Endothelial cell of umbilical vein (primary cell): ENCODE data around the gene LUC7L. TPM values are rescaled to one million over a fixed set of nuclear protein-coding genes. Genes with fewer than 3 reads are reported as not detected.

Experiments used
- BruUV-seq: library from RNA; stranded (reverse); fragments of 400-500 nt; replicated peaks from 2 replicates; lab custom pipeline; 2021; lab: Mats Ljungman, UMichigan
- CTCF ChIA-PET: fragments of 300-600, 350-600 bp; sonication (Branson Sonifier 250); formaldehyde crosslinking; loops from one replicate; lab custom pipeline; 2021; ENCODE audit warnings: antibody characterized with exemption, inconsistent platforms; lab: Charles Lee
- POLR2A ChIA-PET: fragments of 300-600, 350-600 bp; sonication (Branson Sonifier 250); formaldehyde crosslinking; loops from one replicate; lab custom pipeline; 2021; ENCODE audit warnings: antibody characterized with exemption, inconsistent platforms; lab: Charles Lee
- DNase-seq: peaks from one replicate; pipeline ENCODE4 v3.0.0-alpha.2; 2011; ENCODE audit warnings: low read depth, low spot score
- FAIRE-seq: peaks from 2 replicates; lab custom pipeline; 2011; peaks lifted over from hg19 to GRCh38; lab: Jason Lieb, UNC
- H2AFZ ChIP-seq: 2 replicates; pipeline ENCODE4 v1.6.0; 2012; ENCODE audit warnings: low read depth, low read length, control low read depth, inconsistent platforms
- H3K27ac ChIP-seq: 2 replicates; pipeline ENCODE4 v1.5.1; 2011; ENCODE audit warnings: low read depth, mild to moderate bottlenecking, control low read depth, low read length, moderate library complexity; ENCODE audit not compliant: insufficient read depth
- H3K27me3 ChIP-seq, 2 experiments: 2 replicates each; pipeline versions ENCODE4 v1.6.0 to v1.6.1; 2011; ENCODE audit warnings: low read length in 2 of 2, mixed read lengths in 1 of 2; ENCODE audit not compliant: control insufficient read depth in 2 of 2, insufficient read depth in 2 of 2
- H3K36me3 ChIP-seq, 2 experiments: 2 replicates in 1 of 2; 3 replicates in 1 of 2; pipeline ENCODE4 v1.5.1; 2011; ENCODE audit warnings: low read length in 2 of 2, mild to moderate bottlenecking in 1 of 2, moderate library complexity in 1 of 2; ENCODE audit not compliant: control insufficient read depth in 2 of 2, insufficient read depth in 2 of 2; ENCODE audit errors: extremely low read depth in 1 of 2
- H3K4me1 ChIP-seq: 3 replicates; pipeline ENCODE4 v1.5.1; 2011; ENCODE audit warnings: mild to moderate bottlenecking, low read length; ENCODE audit not compliant: control insufficient read depth, insufficient read depth; ENCODE audit errors: extremely low read depth
- H3K4me2 ChIP-seq: 2 replicates; pipeline ENCODE4 v1.6.1; 2011; ENCODE audit warnings: low read length, control low read depth, mixed read lengths; ENCODE audit not compliant: insufficient read depth
- H3K4me3 ChIP-seq, 3 experiments: fragments of 200-600 bp in 1 of 3; sonication (generic), shearing (Covaris generic) in 1 of 3; replicated peaks in 1 of 3; 2 replicates each; pipeline ENCODE4 v1.5.1; 2011 to 2016; ENCODE audit warnings: control low read depth in 3 of 3, low read length in 3 of 3, mild to moderate bottlenecking in 2 of 3, inconsistent platforms in 1 of 3, low read depth in 1 of 3, moderate library complexity in 1 of 3; ENCODE audit not compliant: insufficient read depth in 1 of 3
- H3K79me2 ChIP-seq: 2 replicates; pipeline ENCODE4 v1.6.0; 2012; ENCODE audit warnings: low read length, inconsistent platforms; ENCODE audit not compliant: control insufficient read depth, insufficient read depth
- H3K9ac ChIP-seq: replicated peaks from 2 replicates; pipeline ENCODE3; 2011; ENCODE audit warnings: low read length, control low read depth; ENCODE audit not compliant: insufficient read depth; ENCODE audit errors: extremely low read depth
- H3K9me1 ChIP-seq: replicated peaks from 3 replicates; pipeline ENCODE4 v1.6.0; 2011; ENCODE audit warnings: mild to moderate bottlenecking, low read length; ENCODE audit not compliant: control insufficient read depth, insufficient read depth; ENCODE audit errors: extremely low read depth
- H3K9me3 ChIP-seq: replicated peaks from 2 replicates; pipeline ENCODE4 v1.5.1; 2012; ENCODE audit warnings: low read length, inconsistent platforms; ENCODE audit not compliant: control insufficient read depth, insufficient read depth
- H4K20me1 ChIP-seq: replicated peaks from 2 replicates; pipeline ENCODE3; 2011; ENCODE audit warnings: mild to moderate bottlenecking, low read length; ENCODE audit not compliant: control insufficient read depth, insufficient read depth; ENCODE audit errors: extremely low read depth
- EZH2 ChIP-seq: IDR thresholded peaks from 2 replicates; pipeline ENCODE4 v1.6.1; 2012; ENCODE audit warnings: borderline replicate concordance, low read depth, mild to moderate bottlenecking, moderate library complexity, low read length, inconsistent platforms; ENCODE audit not compliant: severe bottlenecking
- FOS ChIP-seq: IDR thresholded peaks from 2 replicates; pipeline ENCODE4 v1.6.1; 2011; ENCODE audit warnings: mild to moderate bottlenecking, low read length, moderate library complexity, borderline replicate concordance; ENCODE audit not compliant: insufficient read depth
- GATA2 ChIP-seq: IDR thresholded peaks from 2 replicates; pipeline ENCODE4 v1.7.0; 2011; ENCODE audit warnings: low read depth, mild to moderate bottlenecking, moderate library complexity, mixed read lengths, low read length; ENCODE audit not compliant: insufficient read length, insufficient read depth
- JUN ChIP-seq: IDR thresholded peaks from 2 replicates; pipeline ENCODE4 v1.6.1; 2011; ENCODE audit warnings: borderline replicate concordance, low read depth; ENCODE audit not compliant: insufficient read length, insufficient read depth
- MAX ChIP-seq: IDR thresholded peaks from 2 replicates; pipeline ENCODE4 v1.6.1; 2011; ENCODE audit not compliant: insufficient read depth, insufficient read length
- MYC ChIP-seq: IDR thresholded peaks from one replicate; pipeline ENCODE4 v1.6.1; 2011; ENCODE audit warnings: mild to moderate bottlenecking, low read depth, low read length
- POLR2A ChIP-seq: IDR thresholded peaks from 2 replicates; pipeline ENCODE4 v1.6.1; 2012; ENCODE audit warnings: low read depth, mild to moderate bottlenecking, control low read depth, low read length
- POLR2AphosphoS5 ChIP-seq: IDR thresholded peaks from 2 replicates; pipeline ENCODE4 v1.6.1; 2012; ENCODE audit warnings: low read depth, mild to moderate bottlenecking, control low read depth, low read length, moderate library complexity; ENCODE audit not compliant: insufficient read depth
- dilution Hi-C: fragments of 300-500 bp; cut with MboI; formaldehyde crosslinking; loops from one replicate; pipeline ENCODE4 v1.15.0; 2019; ENCODE audit warnings: low sequenced_read_pairs; ENCODE audit not compliant: extremely low pct_ligation_motif_present
- intact Hi-C: fragments of 100-400 bp; cut with micrococcal nuclease; formaldehyde crosslinking; loops from one replicate; pipeline ENCODE4 v1.10.0; 2022
- polyA plus RNA-seq, 4 experiments: library from polyadenylated mRNA; depleted of rRNA in 3 of 4; stranded (reverse) in 3 of 4; unstranded in 1 of 4; fragments of >200 nt; gene quantifications; 2 replicates each; pipeline versions ENCODE4 v1.2.1 to v1.2.3, GENCODE V29; 2011 to 2012; ENCODE audit warnings: missing spikeins in 1 of 4
- total RNA-seq: library from RNA; stranded (reverse); gene quantifications from 2 replicates; pipeline ENCODE4 v1.2.3, GENCODE V29; 2021
- TF ChIP-seq, protein P1 (sequence below), 2 donors: IDR thresholded peaks; 1 replicate in 1 of 2; 2 replicates in 1 of 2; pipeline ENCODE4 v1.5.1; 2011; ENCODE audit warnings: low read length in 2 of 2, mild to moderate bottlenecking in 2 of 2, moderate library complexity in 2 of 2, control low read depth in 1 of 2, inconsistent platforms in 1 of 2, low read depth in 1 of 2; ENCODE audit not compliant: insufficient read depth in 1 of 2; ENCODE audit errors: extremely low read depth in 1 of 2

Gene LUC7L
- total and polyA plus RNA-seq, 2 donors (not counting 3 experiments of a cell fraction or from before 2014, with no cell fraction given): 75.4 to 94.7 TPM

GRCh38 chr16:159136-159849 lies 70.0 kb downstream of the LUC7L start:
- dilution Hi-C loops (no loop called here), intact Hi-C loops (no loop called here)
- Histone ChIP-seq H3K4me1 (peaks cover 8% of the 10 kb centered on the region), H3K27ac (no peak overlapping the region), H2AFZ (no peak overlapping the region), H3K36me3 (no peaks in the 10 kb centered on the region), H3K27me3 (peaks cover 7 to 12% of the 10 kb centered on the region in 2 experiments), H3K9me1 (no peaks in the 10 kb centered on the region), H4K20me1 (no peaks in the 10 kb centered on the region), H3K4me2 (no peak overlapping the region), H3K4me3 (no peak overlapping the region), H3K79me2 (no peaks in the 10 kb centered on the region), H3K9ac (no peak overlapping the region), H3K9me3 (no peaks in the 10 kb centered on the region)
- TF ChIP-seq, protein P1, sequence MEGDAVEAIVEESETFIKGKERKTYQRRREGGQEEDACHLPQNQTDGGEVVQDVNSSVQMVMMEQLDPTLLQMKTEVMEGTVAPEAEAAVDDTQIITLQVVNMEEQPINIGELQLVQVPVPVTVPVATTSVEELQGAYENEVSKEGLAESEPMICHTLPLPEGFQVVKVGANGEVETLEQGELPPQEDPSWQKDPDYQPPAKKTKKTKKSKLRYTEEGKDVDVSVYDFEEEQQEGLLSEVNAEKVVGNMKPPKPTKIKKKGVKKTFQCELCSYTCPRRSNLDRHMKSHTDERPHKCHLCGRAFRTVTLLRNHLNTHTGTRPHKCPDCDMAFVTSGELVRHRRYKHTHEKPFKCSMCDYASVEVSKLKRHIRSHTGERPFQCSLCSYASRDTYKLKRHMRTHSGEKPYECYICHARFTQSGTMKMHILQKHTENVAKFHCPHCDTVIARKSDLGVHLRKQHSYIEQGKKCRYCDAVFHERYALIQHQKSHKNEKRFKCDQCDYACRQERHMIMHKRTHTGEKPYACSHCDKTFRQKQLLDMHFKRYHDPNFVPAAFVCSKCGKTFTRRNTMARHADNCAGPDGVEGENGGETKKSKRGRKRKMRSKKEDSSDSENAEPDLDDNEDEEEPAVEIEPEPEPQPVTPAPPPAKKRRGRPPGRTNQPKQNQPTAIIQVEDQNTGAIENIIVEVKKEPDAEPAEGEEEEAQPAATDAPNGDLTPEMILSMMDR (IDR thresholded peaks at IDR 0.05; ENCODE audit: extremely low read depth in 1 of 2, insufficient read depth in 1 of 2, low read depth in 1 of 2, low read length in 2 of 2): no peak
- TF ChIP-seq FOS: no peak
- TF ChIP-seq MYC: no peak
- TF ChIP-seq JUN: no peak
- no peak for TF ChIP-seq POLR2A
- no peak for TF ChIP-seq EZH2
- TF ChIP-seq MAX: no peak
- no peak for TF ChIP-seq POLR2AphosphoS5
- TF ChIP-seq GATA2: no peak
- FAIRE-seq: no peak
- DNase-seq: no peak
- CTCF ChIA-PET: interaction anchor here (0.6 to 4.7 kb wide), 3 partner anchors 42 to 203 kb away, joined by 3 to 24 read pairs (median 3); no protein-coding TSS in a partner anchor
- no TSS peak for BruUV-seq
- POLR2A ChIA-PET: no interaction called here
